Glutamatergic neuron (in vitro differentiated cells): ENCODE results near the gene PRPF40B. TPM values are rescaled to one million over a fixed set of nuclear protein-coding genes. Genes with fewer than 3 reads are reported as not detected.
A peak's percentile ranks its signal among the peaks of the same experiment; 100 is the strongest.

ENCODE experiments used
- DNase-seq: peaks from one replicate; pipeline ENCODE4 v3.0.0; 2022
- H3K27ac Mint-ChIP-seq: one replicate; pipeline ENCODE4 v1.8.0; 2020; ENCODE audit warnings: mild to moderate bottlenecking, mixed read lengths, inconsistent platforms; ENCODE audit not compliant: unreplicated experiment
- H3K27me3 Mint-ChIP-seq: one replicate; pipeline ENCODE4 v1.8.0; 2020; ENCODE audit warnings: mild to moderate bottlenecking, moderate library complexity, mixed read lengths, inconsistent platforms; ENCODE audit not compliant: unreplicated experiment
- H3K36me3 Mint-ChIP-seq: one replicate; pipeline ENCODE4 v1.8.0; 2020; ENCODE audit warnings: mild to moderate bottlenecking, mixed read lengths, inconsistent platforms; ENCODE audit not compliant: unreplicated experiment
- H3K4me1 Mint-ChIP-seq: one replicate; pipeline ENCODE4 v1.8.0; 2020; ENCODE audit warnings: mild to moderate bottlenecking, low read depth, mixed read lengths, inconsistent platforms; ENCODE audit not compliant: unreplicated experiment
- H3K4me3 Mint-ChIP-seq: one replicate; pipeline ENCODE4 v1.8.0; 2020; ENCODE audit warnings: mild to moderate bottlenecking, mixed read lengths, inconsistent platforms; ENCODE audit not compliant: unreplicated experiment
- H3K9me3 Mint-ChIP-seq: one replicate; pipeline ENCODE4 v1.8.0; 2020; ENCODE audit warnings: mild to moderate bottlenecking, moderate library complexity, mixed read lengths, inconsistent platforms; ENCODE audit not compliant: unreplicated experiment
- CTCF ChIP-seq: fragments of 200-600 bp; sonication (generic); IDR thresholded peaks from one replicate; pipeline ENCODE4 v1.5.0; 2021; ENCODE audit not compliant: partially characterized antibody, unreplicated experiment
- total RNA-seq: library from RNA; stranded (reverse); fragmentation: NEBNext Ultra II Directional; extraction: Animal tissue kit (Norgen Biotek cat#: 25700); gene quantifications from one replicate; pipeline ENCODE4 v1.2.1, GENCODE V29; 2021; ENCODE audit not compliant: unreplicated experiment

The PRPF40B gene
- total RNA-seq, 1 donor from 2014 or later: 26.4 TPM

- Mint-ChIP-seq H3K36me3 (no peaks in the 10 kb centered on the region), H3K27me3 (peaks cover 16% of the 10 kb centered on the region), H3K4me1 (peaks cover 42% of the 10 kb centered on the region), H3K4me3 (peak overlapping the region; percentile 71), H3K27ac (peak overlapping the region; percentile 100), H3K9me3 (peaks cover 23% of the 10 kb centered on the region)
- DNase-seq: no peak
- TF ChIP-seq CTCF: no peak
These were observed 49.2 kb downstream of the PRPF40B start for GRCh38 chr12:49672301-49673217.

GRCh38 chr12:49673446-49674317 is 50.3 kb downstream of the PRPF40B start:
- H3K4me1 Mint-ChIP-seq: peaks cover 42% of the 10 kb centered on the region
- TF ChIP-seq CTCF: peak; percentile 26
- H3K27me3 Mint-ChIP-seq: peaks cover 16% of the 10 kb centered on the region
- H3K4me3 Mint-ChIP-seq: peak overlapping the region; percentile 81
- peak; percentile 88 for DNase-seq
- H3K9me3 Mint-ChIP-seq: peaks cover 23% of the 10 kb centered on the region
- H3K36me3 Mint-ChIP-seq: no peaks in the 10 kb centered on the region
- peak overlapping the region; percentile 100 for H3K27ac Mint-ChIP-seq

- Mint-ChIP-seq H3K9me3 (peaks cover 23% of the 10 kb centered on the region), H3K27ac (peak overlapping the region; percentile 100), H3K4me3 (peak overlapping the region; percentile 81), H3K27me3 (peaks cover 16% of the 10 kb centered on the region), H3K36me3 (no peaks in the 10 kb centered on the region), H3K4me1 (peaks cover 42% of the 10 kb centered on the region)
- DNase-seq: no peak
- TF ChIP-seq CTCF: no peak
These were observed 51.1 kb downstream of the PRPF40B start for GRCh38 chr12:49674318-49674981.

GRCh38 chr12:49675137-49675536 is 51.8 kb downstream of the PRPF40B start:
- Mint-ChIP-seq H3K36me3 (no peaks in the 10 kb centered on the region), H3K4me1 (peaks cover 42% of the 10 kb centered on the region), H3K9me3 (peaks cover 21% of the 10 kb centered on the region), H3K27ac (peak overlapping the region; percentile 100), H3K4me3 (peak overlapping the region; percentile 32), H3K27me3 (peaks cover 16% of the 10 kb centered on the region)
- DNase-seq: no peak
- TF ChIP-seq CTCF: no peak
